GM19455 (cell line): ENCODE data around the gene TAMALIN.

Source experiments
- ATAC-seq: cut with Tn5 transposase; IDR thresholded peaks from one replicate; pipeline ENCODE4 v1.9.1; 2021; ENCODE audit not compliant: unreplicated experiment

Gene TAMALIN

DNA sequence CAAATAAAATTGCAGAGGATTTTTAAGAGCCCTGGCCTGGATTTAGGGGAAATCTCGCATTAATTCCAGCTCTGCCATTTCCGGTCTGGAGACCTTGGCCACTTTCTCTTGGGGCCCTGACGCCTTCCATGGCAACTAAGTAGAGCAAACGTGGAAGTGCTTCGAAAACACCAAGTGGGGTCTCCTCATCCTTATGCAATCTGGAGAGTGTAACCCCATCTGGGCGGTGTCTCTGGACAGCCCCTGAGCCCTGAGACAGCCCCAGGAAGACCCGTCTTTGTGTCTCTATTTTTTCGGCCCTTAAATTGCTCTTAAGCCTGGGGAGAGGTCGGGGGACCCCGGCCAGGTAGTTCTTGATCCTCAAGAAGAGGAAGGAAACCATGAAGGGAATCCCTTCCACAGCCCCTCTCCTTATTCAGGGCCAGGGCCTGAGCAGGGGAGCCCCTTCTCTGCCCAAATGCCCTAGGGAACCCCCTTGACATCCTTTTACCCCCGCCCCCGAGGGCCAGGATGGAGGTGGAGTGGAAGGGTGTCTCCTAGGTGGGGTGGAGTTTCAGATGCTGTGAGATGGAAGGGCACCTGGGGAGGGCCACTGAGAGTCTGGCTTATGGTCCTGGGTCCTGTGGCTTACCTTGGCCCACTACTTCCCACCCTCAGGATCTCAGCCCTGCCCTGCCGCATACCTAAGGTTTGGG is 26.8 kb downstream of the TAMALIN start:
- no peak for ATAC-seq

DNA sequence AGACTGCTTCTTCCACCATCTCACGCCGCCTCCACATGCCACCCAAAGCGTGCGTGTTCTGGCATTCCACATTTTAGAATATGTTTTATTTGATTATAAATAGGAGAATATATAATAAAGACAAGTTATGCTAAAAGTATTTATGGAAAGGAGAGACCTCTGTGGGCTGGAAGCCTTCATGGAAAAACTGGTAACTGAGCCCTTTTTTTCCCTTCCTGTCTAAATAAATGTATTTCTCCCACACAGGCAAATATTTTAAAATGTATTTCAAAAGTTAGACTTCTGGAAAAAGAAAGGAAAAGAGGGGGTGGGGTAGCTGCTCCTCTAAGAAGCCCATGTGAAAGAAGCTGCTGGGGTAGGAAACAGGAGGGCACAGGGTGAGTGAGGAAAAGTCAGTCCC is 28.4 kb downstream of the TAMALIN start:
- ATAC-seq: no peak

DNA sequence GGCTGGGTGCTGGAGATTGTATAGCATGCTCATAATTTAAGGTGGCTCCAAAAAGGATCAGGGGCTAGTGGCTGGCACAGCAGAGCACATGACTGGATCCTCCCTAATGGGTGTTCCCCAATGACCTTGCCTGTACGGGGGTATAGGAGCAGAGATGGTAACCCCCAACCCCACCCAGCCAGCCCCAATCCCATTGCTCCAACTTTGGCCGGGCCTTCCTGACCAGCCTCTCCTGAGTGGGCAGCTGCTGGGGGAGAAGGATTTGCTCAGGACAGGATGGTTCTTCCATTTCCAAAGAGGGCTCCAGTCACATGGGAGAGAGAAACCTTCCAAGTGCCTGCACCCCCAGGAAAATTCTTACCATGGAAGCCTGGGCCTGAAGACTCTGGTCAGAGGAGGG is 29.2 kb downstream of the TAMALIN start:
- no peak for ATAC-seq

DNA sequence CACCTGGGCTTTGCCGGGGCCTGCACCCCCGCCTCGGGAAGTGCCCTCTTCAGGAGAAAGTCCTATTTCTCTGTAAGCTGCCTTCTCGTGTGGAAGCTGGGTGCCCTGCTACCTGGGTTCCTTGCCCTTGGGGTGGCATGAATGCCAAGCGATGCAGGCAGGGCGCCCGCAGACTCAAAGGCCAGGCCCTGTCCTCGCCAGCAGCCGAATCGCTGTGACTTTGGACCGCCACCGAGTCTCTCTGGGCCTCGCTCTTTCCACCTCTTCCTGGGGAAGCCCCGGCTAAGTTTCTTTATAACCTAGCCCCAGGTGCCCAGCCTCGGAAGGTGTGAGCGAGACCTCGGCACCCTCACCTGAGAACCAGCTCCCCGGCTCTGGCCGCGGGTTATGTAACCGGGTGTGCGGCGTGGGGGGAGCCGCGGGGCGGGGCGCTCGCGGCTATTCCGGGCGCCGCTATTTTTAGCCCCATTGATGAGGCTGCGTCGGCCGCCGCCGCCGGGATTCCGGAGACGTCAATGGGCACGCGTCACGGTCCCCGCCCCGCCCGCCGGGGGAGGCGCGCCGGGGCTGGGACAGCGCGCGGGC is 29.9 kb downstream of the TAMALIN start:
- peak; percentile 44 for ATAC-seq

DNA sequence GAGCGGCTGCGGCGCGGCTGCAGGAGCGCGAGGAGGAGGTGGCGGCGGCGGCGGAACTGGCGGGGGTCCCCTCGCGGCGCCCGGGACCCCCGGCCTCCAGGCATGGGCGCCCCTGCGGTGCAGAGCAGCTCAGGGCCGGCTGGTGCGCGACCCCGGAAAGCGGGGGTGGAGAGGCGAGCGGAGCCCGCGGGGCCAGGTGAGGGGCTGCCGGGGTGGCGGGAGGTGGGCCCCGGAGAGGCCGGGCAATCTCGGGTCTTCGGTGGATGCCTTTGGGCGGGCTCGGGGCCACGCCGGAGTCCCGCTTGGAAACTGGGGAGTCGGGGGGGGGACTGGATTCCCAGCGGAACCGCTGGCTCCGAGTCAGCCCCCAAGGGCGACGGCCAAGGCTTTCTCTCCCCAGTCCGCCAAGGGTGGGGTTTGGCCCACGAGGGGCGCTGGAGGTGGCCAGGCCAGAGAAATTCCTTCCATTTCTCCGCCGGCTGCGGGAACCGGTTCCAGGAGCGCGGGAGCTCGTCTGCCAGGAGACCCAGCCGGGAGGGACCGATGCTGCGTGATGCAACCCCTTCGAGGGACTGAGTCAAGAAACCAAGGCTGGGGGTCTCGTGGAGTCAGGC is 30.6 kb downstream of the TAMALIN start:
- no peak for ATAC-seq

DNA sequence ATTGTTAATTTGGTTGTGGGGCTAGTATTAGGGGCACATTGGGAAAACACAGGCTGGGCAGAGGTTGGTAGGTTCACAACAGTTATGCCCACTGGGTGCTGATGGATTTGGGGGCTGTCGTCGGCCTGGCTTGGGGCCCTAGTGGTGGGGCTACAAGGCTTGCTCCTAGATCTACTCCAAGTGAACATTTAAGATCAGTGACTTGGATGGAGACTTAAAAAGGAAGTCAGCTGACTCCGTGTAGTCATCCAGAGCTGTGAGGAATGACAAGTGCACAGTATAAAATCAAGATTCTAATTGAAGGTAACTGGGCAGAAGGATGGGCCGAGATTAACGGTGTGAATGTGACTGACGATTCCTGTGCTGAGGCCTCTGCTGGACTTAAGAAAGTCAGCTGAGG is 31.7 kb downstream of the TAMALIN start:
- no peak for ATAC-seq

DNA sequence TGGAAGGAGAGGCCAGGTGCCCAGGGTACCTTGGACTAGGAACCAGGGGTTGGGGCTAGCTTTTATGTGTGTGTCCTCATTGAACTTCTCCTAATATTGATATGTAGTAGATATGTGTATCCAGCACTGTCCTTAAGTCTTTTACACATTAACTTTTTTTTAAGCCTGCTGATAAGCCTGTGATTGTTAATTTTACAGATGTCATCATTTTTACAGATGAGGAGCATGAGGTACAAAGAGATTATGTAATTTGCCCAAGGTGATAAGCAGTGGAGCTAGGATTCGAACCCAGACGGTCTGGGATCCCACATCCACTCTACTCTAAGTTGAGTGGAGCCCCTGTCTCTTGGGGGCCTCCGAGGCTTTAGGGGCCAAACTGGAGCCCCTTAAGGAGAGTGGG is 34.3 kb downstream of the TAMALIN start:
- ATAC-seq: no peak

DNA sequence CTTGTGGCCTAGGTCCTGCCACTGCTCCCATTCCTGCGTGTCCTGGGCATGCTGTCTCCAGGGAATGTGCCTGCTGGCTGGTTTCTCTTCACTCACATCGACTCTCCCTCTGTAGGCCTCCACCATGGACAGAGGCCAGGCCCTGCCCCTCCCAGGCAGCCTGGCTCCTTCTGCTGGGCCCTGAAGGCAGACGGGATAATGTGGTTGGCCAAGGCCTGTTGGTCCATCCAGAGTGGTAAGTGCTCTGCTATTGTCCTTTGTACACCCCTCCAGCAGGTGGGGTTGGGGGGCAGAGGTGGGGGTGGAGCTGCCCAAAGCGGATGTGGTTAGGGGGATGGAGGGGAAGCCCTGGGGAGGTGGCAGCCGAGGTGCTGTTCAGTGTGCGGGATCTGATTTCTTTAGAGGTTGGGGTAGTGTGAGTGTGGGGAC is 35.0 kb downstream of the TAMALIN start:
- no peak for ATAC-seq

DNA sequence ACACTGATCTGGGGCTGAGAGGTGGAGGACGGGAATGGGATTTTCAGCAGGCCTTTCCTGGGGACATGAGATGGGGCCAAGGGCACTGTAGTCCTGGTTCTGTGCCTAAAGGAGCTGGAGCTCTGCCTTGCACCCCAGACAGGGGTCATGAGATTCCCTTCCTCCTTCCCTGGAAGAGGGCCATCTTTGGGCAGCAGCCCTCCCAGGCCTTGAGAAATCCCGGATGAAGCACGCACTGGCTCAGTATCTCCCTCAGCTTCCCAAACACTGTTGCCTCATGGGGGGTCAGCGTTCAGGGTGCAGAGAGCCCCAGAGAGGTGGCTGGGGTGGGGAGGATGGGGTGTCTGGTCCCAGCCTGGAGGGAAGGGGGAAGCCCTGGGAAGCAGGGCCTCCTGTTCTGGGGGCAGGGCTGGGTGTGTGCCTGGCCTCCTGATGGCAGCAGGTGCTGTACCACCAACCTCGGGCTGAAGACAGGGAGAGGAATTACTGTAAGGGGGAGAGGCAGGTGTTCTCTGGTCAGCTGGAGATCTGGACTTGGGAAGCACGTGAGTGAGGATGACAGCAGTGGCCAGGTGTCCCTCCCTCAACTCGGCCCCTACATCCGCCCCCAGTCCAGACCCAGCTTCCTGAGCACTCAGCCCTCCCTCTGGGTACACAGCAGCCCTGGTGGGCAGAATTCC is 36.1 kb downstream of the TAMALIN start:
- no peak for ATAC-seq

DNA sequence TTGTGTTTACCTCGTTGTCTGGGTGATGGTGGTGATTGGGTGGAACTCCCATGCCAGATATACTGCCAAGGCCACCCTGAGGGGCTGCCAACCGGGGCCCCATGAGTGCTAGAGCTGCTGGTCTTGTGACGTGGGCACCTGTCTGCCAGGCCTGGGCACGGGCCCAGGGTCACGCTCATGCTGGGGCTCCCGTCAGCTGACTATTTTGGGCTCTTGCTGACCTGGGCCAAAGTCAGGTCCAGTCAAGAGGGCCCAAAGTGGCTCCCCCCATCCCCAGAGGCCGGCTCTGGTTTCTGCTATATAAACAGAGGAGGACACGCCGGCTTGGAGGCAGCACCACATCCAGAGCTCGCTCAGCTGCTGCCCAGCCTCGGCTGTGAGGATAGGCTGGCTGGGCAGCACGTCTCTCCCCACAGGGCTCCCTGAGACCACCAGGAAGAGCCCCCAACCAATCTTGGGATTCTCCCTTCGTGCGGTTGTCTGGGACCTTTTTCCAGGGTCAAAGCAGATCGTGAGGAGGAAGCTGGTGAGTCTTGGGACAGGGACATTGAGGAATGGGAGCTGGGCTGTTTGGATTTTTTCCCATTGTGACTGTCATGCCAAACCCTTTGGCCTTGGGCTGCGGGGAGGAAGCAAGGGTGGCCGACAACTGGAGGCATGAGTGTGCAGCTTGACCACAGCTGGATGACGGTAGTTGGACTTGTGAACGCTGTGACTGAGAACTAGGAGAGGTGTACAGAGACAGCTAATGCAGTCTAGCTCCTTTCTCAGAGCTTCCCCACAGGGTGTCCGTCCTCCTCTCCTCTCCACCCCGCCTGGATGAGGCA is 36.9 kb downstream of the TAMALIN start:
- no peak for ATAC-seq

DNA sequence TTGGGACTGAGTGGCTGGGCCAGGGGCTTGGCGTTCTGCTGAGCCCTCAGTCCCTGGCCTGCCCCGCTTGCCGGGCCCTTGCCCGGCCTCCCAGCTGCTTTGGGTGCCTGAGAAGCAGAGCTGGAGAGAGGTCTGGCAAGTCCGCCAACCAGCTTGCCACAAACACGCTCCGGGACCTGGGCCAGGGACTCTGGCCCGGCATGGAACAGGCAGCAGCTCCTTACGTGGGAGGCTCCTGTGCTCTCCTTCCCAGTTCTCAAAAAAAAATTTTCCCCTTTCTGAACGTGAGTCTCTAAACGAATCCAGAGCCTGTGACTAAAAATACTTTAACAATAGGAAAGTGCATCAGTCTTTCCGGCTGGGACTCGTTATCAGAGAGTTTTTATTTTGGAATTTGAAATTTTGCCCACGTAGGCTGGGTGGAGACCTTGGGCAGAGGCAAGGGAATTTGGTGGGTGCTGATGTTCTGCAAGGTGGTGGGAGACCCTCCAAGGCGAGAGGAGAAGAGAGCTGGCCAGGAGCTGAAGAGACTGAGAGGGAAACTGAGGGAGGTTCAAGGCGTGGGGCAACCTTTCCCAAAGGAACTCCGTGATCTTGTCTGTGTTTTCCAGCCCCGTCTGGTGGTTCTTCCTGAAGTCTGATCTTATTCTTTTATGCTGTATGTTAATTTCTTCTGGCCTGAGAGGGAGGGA is 37.7 kb downstream of the TAMALIN start:
- ATAC-seq: no peak

DNA sequence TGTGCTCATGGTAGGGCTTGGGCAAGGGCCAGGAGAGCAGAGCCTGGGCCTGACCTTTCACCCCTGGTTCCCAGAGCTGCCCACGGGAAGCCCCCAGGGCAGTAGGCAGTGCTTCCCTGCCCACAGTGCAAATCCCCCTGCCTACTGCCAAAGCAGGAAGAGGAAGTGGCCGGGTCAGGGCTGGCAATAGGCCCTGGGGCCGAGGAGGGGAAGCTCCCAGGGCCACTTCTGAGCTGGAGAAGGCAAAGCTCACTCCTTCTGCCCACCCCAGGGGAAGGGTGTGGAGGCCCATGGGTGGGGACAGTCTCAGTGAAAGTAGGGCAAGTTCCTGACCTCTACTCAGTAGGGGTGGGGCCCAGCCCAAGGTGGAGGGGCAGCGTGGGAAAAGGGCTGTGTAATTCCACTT is 39.1 kb downstream of the TAMALIN start:
- ATAC-seq: no peak

DNA sequence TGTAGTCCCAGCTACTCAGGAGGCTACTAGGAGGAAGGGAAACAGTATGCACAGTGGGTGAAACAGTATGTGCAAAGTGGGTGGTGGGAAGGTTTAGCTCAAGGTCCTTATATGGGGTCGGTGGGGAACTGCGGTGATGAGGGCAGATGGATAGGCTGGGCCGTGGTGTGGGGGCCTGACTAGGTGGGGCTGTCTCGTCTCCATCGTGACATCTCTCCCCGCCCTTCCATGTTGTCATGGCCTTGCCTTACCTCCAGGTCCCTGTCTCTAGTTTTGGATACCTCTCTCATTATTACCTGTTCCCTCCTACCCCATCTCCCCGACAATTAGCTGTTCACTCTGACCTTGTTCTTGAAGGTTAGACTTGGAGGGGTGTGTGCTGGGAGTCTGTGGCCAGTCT is 40.1 kb downstream of the TAMALIN start:
- ATAC-seq: no peak

DNA sequence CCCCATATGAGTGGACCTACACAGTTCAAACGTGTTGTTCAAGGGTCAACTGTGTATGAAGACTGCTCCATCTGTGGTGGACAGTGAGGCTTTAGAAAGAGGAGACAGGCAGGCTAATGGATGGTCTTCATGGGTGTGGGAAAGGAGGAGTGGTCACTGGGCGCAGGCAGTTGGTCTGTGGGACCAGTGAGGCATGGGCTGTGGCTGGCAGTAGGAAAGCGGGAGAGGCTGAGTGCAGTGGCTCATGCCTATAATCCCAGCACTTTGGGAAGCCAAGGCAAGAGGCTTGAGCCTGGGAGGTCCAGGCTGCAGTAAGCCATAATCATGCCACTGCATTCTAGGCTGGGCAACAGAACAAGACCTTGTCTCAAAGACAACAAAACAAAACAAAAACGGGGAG is 42.5 kb downstream of the TAMALIN start:
- ATAC-seq: no peak

DNA sequence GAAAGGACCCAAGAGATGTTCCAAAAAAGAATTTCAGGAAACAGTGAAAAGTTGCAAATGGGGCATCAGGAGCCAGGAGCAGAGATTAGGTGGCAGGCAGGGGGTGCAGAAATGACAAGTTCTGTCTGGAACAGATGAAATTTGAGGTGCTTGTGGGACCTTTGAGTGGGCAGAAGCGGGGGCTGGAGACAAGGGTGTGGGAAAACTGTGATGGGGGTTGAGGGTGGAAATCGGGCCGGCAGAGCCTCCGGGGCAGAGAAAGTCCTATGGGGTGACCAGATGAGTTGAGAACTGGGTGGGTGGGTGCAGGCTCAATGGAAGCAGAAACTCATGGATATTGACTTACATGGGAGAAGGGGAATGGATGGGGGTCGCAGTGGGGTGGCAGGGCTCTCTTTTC is 42.9 kb downstream of the TAMALIN start:
- ATAC-seq: no peak

DNA sequence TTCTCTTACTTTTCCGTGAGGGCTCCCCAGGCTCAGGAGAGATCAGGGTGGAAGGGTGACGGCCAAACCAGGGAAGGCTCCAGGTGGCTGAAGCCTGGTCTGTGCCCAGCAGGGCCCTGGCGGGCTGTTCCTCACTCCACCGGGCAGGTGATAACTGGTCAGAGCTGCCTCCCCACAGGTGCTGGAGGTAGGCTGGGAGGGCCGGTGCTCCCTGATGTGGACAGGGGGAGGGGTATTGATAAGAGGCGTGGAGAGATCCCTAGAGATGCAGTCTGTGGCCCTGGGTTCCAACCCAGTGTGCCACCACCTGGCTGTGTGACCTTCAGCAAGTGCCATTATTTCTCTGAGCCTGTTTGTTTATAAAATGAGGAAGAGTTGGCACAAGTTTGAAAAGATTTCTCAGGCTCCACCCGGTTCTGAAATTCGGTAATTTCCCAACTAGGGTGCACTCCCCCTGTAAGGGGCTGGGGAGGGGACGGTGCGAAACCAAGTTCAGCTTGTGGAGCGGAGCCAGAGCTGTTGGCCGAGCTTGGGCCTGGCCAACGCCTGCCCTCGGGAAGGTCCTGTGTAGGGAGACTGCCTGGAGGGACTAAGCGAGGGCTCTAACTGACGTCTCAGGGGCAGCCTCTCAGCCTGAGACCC is 43.5 kb downstream of the TAMALIN start:
- ATAC-seq: no peak

DNA sequence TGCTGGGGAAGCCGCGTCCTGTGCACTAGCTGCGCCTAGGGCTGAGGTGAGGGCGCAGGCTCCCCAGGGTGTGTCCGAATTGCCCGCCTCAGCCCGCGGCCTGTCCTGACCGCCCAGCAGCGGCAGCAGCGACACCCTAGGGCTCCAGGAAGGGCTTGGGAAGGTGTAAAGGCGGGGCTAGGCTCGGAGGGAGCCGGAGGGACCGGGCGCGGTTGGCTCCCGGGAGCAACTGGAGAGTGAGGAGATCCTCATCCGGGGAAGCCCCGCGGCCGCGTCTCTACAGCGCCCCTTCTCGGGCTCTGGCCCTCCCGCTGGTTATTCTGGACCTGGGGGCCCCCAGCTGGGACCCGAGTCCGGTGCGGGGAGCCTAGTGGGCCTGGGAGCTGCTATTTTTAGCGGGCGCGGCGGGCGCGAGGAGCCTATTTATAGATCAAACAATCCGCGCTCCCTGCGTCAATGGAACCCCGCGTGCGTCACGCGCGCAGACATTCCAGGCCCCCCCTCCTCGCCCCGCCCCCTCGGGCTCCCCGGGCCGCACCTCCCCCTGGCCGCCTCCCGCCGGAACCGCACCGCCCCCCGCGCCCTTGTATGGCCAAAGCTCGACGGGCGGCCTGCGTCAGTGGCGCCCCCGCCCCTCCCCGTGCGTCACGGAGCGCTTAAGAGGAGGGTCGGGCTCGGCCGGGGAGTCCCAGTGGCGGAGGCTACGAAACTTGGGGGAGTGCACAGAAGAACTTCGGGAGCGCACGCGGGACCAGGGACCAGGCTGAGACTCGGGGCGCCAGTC is 44.2 kb downstream of the TAMALIN start, which contains the start of gene NR4A1:
Gene NR4A1 (plus strand): TSS at position 685 of the 784 bp plus-strand sequence. CDS start 2,887 bp downstream, outside the sequence.
- ATAC-seq: peak; percentile 70

DNA sequence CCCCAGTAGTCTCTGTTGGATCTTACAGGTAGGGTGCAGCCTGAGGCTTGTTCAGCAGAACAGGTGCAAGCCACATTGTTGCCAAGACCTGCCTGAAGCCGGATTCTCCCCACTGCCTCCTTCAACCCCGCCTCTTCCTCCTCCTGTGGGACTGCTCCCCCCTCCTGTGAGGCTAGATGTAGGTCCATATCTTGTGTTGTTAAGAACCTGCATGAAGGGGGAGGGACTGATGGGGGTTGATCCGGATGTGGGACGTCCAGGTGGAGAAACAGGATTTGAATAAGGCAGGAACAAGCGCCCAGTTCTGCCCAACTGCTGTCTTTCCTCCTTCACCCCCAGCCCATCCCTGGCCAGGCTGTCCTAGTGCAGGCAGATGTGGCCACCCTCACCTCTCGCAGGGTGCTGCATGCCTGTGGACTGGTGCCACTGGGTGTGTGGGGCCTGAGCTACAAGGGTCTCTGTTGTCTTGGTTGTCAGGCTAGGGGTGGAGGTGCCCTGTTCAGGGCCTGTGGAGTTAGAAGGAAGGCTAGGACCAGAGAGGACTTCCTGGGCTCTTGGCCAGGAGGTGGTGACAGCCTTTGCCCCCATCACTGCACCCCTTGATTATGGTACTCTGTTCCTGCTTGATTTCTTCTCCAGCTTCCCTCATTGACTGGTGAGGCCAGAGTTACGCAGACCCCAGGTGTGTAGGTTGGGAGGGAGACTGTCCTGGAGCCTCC is 45.9 kb downstream of the TAMALIN start:
- ATAC-seq: no peak
